Measurements from ENCODE around the gene CDH23.

The CDH23 gene

GRCh38 chr10:71562181-71562580, 165.5 kb downstream of the CDH23 start:
- in situ Hi-C loops (cut with HindIII; ENCODE audit: low pct_unique_long_range_greater_than_20kb, low sequenced_read_pairs): no loop called here
- no peak for DNase-seq (ENCODE audit: low read depth in 1 of 2, low spot score in 1 of 2)

GRCh38 chr10:71562904-71563303, 166.2 kb downstream of the CDH23 start:
- no peak for TF ChIP-seq JUND (IDR thresholded peaks at IDR 0.05; ENCODE audit: low read depth)
- no peak for DNase-seq (ENCODE audit: low read depth in 1 of 2, low spot score in 1 of 2)
- in situ Hi-C loops (cut with HindIII; ENCODE audit: low pct_unique_long_range_greater_than_20kb, low sequenced_read_pairs): no loop called here

More at GRCh38 chr10:71562181-71562580, 165.5 kb downstream of the CDH23 start:
- no peak for TF ChIP-seq JUND (IDR thresholded peaks at IDR 0.05; ENCODE audit: low read depth)

- in situ Hi-C loops (cut with HindIII; ENCODE audit: low pct_unique_long_range_greater_than_20kb, low sequenced_read_pairs): no loop called here
- DNase-seq (ENCODE audit: low read depth in 1 of 2, low spot score in 1 of 2): no peak
- TF ChIP-seq JUND (IDR thresholded peaks at IDR 0.05; ENCODE audit: low read depth): no peak
Measured at GRCh38 chr10:71564194-71564820, 167.6 kb downstream of the CDH23 start.

- DNase-seq (ENCODE audit: low read depth in 1 of 2, low spot score in 1 of 2): no peak
- no peak for TF ChIP-seq JUND (IDR thresholded peaks at IDR 0.05; ENCODE audit: low read depth)
- in situ Hi-C loops (cut with HindIII; ENCODE audit: low pct_unique_long_range_greater_than_20kb, low sequenced_read_pairs): no loop called here
Measured at GRCh38 chr10:71565284-71566000, 168.7 kb downstream of the CDH23 start.

GRCh38 chr10:71567006-71567405, 170.3 kb downstream of the CDH23 start:
- in situ Hi-C loops (cut with HindIII; ENCODE audit: low pct_unique_long_range_greater_than_20kb, low sequenced_read_pairs): no loop called here
- TF ChIP-seq JUND (IDR thresholded peaks at IDR 0.05; ENCODE audit: low read depth): no peak

GRCh38 chr10:71568896-71569492, 172.3 kb downstream of the CDH23 start:
- TF ChIP-seq JUND (IDR thresholded peaks at IDR 0.05; ENCODE audit: low read depth): no peak
- no peak for DNase-seq (ENCODE audit: low read depth in 1 of 2, low spot score in 1 of 2)
- in situ Hi-C loops (cut with HindIII; ENCODE audit: low pct_unique_long_range_greater_than_20kb, low sequenced_read_pairs): no loop called here

More at GRCh38 chr10:71567006-71567405, 170.3 kb downstream of the CDH23 start:
- DNase-seq (ENCODE audit: low read depth in 1 of 2, low spot score in 1 of 2): no peak

- peak; percentile 53 to 59 for DNase-seq (ENCODE audit: low read depth in 1 of 2, low spot score in 1 of 2)
- TF ChIP-seq JUND (IDR thresholded peaks at IDR 0.05; ENCODE audit: low read depth): no peak
- in situ Hi-C loops (cut with HindIII; ENCODE audit: low pct_unique_long_range_greater_than_20kb, low sequenced_read_pairs): no loop called here
Measured at GRCh38 chr10:71569775-71570588, 173.3 kb downstream of the CDH23 start.

GRCh38 chr10:71571460-71572175, 174.9 kb downstream of the CDH23 start:
- in situ Hi-C loops (cut with HindIII; ENCODE audit: low pct_unique_long_range_greater_than_20kb, low sequenced_read_pairs): no loop called here
- peak in 1 of 2 experiments; percentile 10 for DNase-seq (ENCODE audit: low read depth in 1 of 2, low spot score in 1 of 2)
- TF ChIP-seq JUND (IDR thresholded peaks at IDR 0.05; ENCODE audit: low read depth): no peak

- no peak for DNase-seq (ENCODE audit: low read depth in 1 of 2, low spot score in 1 of 2)
- TF ChIP-seq JUND (IDR thresholded peaks at IDR 0.05; ENCODE audit: low read depth): no peak
- in situ Hi-C loops (cut with HindIII; ENCODE audit: low pct_unique_long_range_greater_than_20kb, low sequenced_read_pairs): no loop called here
Measured at GRCh38 chr10:71572962-71573361, 176.2 kb downstream of the CDH23 start.

GRCh38 chr10:71573562-71574518, 177.1 kb downstream of the CDH23 start:
- no peak for DNase-seq (ENCODE audit: low read depth in 1 of 2, low spot score in 1 of 2)
- no peak for TF ChIP-seq JUND (IDR thresholded peaks at IDR 0.05; ENCODE audit: low read depth)
- in situ Hi-C loops (cut with HindIII; ENCODE audit: low pct_unique_long_range_greater_than_20kb, low sequenced_read_pairs): no loop called here

GRCh38 chr10:71575451-71575850, 178.7 kb downstream of the CDH23 start:
- in situ Hi-C loops (cut with HindIII; ENCODE audit: low pct_unique_long_range_greater_than_20kb, low sequenced_read_pairs): no loop called here
- no peak for DNase-seq (ENCODE audit: low read depth in 1 of 2, low spot score in 1 of 2)
- TF ChIP-seq JUND (IDR thresholded peaks at IDR 0.05; ENCODE audit: low read depth): no peak

Measured in T47D (cell line).